Fibroblast of pulmonary artery (primary cell): Measurements from ENCODE around the gene UNC13D.

Source experiments
- DNase-seq: peaks from one replicate; pipeline ENCODE4 v3.0.0-alpha.2; 2010; ENCODE audit warnings: low read depth
- H3K4me3 ChIP-seq: replicated peaks from 2 replicates; pipeline ENCODE4 v1.5.1; 2011; ENCODE audit warnings: low read depth, mild to moderate bottlenecking, control low read depth, low read length, moderate library complexity
- CTCF ChIP-seq: IDR thresholded peaks from 2 replicates; pipeline ENCODE4 v1.5.1; 2011; ENCODE audit warnings: mild to moderate bottlenecking, control low read depth, low read length, inconsistent platforms; ENCODE audit errors: missing control alignments

The UNC13D gene

GRCh38 chr17:75839942-75840798 lies 4.0 kb downstream of the UNC13D start:
- TF ChIP-seq CTCF: no peak
- DNase-seq: no peak
- H3K4me3 ChIP-seq: no peak overlapping the region

- DNase-seq: no peak
- TF ChIP-seq CTCF: no peak
- H3K4me3 ChIP-seq: no peak overlapping the region
Measured at GRCh38 chr17:75838410-75838809, 5.8 kb downstream of the UNC13D start.

- no peak for TF ChIP-seq CTCF
- no peak overlapping the region for H3K4me3 ChIP-seq
- DNase-seq: no peak
Measured at GRCh38 chr17:75837899-75838298, 6.3 kb downstream of the UNC13D start.

GRCh38 chr17:75836605-75837004 lies 7.6 kb downstream of the UNC13D start:
- TF ChIP-seq CTCF: no peak
- no peak overlapping the region for H3K4me3 ChIP-seq
- DNase-seq: no peak

- DNase-seq: no peak
- no peak overlapping the region for H3K4me3 ChIP-seq
- no peak for TF ChIP-seq CTCF
Measured at GRCh38 chr17:75835654-75835987, 8.6 kb downstream of the UNC13D start.

GRCh38 chr17:75834928-75835653 lies 9.1 kb downstream of the UNC13D start:
- H3K4me3 ChIP-seq: no peak overlapping the region
- no peak for DNase-seq
- no peak for TF ChIP-seq CTCF
